Measurements from ENCODE around the gene TSSC4.

GRCh38 chr11:2377511-2378443, 22.8 kb upstream of the TSSC4 start:
- no peak for TF ChIP-seq POLR2A (IDR thresholded peaks at IDR 0.05)
- TF ChIP-seq, protein P1, sequence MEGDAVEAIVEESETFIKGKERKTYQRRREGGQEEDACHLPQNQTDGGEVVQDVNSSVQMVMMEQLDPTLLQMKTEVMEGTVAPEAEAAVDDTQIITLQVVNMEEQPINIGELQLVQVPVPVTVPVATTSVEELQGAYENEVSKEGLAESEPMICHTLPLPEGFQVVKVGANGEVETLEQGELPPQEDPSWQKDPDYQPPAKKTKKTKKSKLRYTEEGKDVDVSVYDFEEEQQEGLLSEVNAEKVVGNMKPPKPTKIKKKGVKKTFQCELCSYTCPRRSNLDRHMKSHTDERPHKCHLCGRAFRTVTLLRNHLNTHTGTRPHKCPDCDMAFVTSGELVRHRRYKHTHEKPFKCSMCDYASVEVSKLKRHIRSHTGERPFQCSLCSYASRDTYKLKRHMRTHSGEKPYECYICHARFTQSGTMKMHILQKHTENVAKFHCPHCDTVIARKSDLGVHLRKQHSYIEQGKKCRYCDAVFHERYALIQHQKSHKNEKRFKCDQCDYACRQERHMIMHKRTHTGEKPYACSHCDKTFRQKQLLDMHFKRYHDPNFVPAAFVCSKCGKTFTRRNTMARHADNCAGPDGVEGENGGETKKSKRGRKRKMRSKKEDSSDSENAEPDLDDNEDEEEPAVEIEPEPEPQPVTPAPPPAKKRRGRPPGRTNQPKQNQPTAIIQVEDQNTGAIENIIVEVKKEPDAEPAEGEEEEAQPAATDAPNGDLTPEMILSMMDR (IDR thresholded peaks at IDR 0.05), result no peak
